HL-60/S4 treated with phorbol 12-myristate 13-acetate at 8.2 ng/mL for 4 days and 3 days (cell line): ENCODE results near the gene RASA3.

Experiments used
- in situ Hi-C: fragments of 300-500 bp; cut with MboI; formaldehyde crosslinking; loops from 2 replicates; pipeline ENCODE4 v1.15.0; 2022; ENCODE audit warnings: low sequenced_read_pairs

The RASA3 gene

DNA sequence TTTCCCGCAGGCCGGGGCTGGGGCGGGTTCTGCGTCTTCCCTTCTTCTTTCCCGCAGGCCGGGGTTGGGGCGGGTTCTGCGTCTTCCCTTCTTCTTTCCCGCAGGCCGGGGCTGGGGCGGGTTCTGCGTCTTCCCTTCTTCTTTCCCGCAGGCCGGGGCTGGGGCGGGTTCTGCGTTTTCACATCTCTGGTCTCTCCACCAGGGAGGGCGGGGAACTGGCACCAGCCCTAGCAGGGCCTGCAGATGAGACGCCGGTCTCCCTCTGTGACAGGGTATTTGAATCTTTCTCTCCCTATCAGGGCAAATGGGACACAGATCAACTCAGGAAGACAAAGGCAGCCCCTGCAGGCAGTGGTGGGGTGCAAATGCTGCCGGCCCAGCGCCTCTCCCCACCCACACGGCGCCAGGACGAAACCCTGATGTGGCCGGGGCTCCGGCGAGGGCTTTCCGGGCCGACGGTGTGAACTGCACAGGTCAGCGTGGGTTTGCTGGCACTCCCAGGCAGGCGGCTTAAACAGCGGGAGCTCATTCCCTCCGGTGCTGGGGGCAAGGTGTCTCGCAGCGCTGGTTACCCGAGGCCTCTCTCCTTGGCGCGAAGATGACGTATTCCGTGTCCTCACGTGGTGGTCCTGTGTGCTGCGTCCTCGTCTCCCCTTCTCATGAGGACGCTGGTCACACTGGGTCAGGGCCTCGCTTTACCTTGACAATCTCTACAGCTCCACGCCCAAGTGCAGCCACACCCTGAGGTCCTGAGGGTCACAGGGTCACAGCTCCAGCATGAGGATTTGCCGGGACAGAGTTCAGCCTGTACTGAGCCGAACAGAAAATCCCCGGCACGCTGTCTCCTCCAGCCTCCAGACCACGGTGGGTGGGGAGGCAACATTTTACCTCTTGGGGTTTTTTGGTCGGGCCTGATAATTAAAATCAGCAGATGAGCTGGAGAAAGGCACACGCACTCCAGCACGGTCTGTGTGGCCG is 157.8 kb downstream of the RASA3 start:
- in situ Hi-C loops: loop anchor here (5.0 kb wide), 1 partner anchor 38 kb away; no protein-coding TSS in a partner anchor

DNA sequence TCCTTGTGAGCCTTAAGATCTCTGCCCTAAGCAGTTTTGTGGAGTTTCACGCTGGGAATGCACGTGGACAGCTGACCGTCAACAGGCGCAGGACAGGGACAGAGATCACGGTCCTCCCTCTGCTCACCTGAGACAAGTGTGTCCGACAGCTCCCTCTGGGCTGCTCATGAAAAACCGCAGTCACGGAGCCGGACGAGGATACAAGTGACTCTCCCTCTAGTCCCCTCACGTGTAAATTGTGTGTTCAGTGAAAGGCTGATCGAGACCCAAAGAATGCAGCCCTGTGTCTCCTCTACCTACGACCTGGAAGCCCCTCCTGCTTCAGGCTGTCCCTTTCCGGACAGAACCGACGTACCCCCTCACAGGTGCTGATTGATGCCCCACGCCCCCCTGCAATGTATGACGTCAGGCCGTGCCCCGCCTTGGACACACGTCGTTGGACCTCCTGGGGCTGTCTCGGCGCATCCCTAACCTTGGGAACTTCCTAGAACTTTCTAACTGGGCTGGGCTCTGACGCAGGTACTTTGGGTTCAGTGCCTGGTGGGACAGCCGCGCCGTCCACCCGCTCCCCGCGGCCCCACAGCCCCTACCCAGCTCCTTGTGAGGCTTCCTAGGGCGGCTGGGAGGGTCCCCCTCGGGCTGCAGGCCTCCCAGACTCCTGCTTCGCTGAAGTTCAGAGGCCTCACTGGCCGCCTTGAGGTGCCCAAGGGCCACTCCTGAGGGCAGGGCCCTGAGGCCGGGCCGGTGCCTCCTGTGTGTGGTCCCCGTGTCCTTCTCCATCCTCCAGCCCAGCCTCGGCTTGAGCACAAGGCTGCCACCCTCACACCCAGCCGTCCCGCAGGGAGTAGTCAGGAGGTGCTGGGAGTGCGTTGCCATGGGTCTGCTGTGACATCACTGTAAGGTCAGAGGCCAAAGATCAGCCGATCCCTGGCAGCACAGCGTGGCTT is 158.9 kb downstream of the RASA3 start, which contains the start of gene C13orf46:
C13orf46 (minus strand) TSS at position 859 of the 947 bp plus-strand sequence; CDS start at position 780, 79 bp downstream.
- in situ Hi-C loops: loop anchor here (5.0 kb wide), 1 partner anchor 39 kb away; no protein-coding TSS in a partner anchor

DNA sequence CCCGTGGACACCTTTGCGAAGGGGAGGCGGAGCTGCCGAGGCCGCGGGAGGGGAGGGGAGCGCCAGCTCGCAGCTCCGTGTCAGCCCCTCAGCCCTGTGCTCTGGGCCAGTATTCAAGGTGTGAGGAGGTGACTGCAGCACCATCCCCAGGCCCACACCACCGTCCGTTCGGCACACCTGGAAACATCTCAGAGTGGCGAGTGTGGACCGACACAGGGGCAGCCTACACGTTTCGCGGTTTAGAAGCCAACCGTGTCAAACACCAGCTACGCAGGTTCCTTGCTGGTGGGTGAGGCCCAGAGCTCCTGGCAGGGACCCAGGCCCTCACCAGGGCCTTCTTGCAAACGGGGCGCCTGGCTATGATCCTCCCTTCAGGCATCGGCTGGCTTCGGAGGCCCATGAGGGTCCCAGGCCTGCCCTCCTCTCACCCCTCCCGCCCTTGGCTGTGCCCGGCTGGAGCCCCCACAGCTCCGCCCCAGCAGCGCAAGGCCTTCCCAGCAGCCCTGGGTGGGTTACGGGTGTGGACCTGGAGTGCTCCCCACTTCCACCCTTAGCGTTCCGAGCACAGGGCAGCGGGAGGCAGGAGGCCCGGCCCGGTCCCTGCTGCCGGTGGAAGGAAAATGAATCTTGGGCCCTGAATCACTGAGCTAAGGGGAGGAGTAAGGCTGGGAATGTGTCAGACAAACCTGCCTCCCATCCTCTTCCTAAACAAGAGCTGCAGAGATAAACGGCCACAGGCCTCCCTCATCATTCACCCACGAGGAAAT is 159.8 kb downstream of the RASA3 start:
- in situ Hi-C loops: loop anchor here (5.0 kb wide), 1 partner anchor 40 kb away; no protein-coding TSS in a partner anchor

DNA sequence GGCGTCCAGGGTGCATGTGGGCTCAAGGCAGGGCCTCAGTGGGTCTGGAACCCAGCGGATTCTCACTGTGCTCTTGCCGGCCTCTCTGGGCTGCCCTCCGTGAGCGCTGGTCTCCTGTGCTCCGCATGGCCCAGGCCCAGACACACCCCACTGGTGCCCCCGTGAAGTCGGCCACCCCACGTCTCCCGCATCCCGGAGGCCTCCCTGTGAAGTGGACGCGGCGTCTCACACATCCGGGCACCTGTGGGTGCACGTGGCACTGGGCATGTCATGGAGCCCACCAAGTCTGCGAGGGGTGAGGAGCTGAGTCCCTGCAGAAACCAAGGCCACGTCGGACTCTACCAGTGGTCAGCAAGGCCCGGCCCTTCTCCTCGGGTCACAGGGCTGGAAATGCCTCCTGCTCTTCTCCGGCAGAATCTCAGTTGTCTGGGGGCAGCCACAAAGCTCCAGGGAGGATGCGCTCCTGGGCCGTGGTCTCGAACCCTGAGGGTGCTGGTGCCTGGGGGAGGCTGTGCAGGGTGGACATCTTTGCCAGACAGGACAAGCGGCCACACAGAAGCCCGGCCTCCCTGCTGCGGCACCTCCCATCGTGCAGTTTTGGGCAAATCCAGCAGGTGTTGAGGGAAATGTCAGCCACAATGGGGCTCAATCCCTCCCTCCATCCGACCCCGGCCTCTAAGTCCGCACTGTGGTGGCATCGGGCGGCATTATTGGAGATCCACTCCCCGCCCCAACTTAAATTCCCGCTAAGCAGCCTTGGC is 160.8 kb downstream of the RASA3 start:
- in situ Hi-C loops: loop anchor here (5.0 kb wide), 1 partner anchor 41 kb away; no protein-coding TSS in a partner anchor

DNA sequence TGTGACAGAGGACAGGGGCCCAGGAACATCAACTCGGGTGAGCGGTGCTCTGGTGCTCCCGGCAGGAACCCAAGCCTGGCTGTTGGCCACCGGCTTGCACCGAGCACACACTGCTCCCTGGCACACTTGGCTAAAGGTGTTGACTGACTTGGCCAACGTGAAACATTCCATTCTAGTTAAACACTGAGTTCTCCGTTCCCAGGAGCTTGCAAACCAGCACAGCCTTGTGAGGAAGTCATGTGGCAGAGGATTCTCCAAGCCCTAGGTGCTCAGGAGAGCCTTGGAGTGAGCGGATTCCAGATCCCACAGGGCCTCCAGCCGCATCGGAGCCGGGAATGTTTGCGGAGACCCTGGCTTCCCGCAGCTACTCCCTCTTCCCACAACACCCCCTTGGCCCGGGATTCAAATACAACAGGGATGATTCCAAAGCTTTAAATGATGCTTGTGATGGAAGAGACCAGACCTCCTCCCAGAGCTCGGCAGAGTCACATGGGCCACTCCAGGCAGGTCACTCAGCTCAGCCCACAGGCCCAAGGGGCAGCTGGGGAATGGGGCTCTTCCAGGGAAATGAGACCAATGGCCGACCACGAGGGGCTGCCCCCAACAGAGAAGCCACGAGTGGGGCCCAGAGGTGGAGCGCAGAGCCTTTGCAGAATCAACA is 161.5 kb downstream of the RASA3 start:
- in situ Hi-C loops: loop anchor here (5.0 kb wide), 1 partner anchor 41 kb away; no protein-coding TSS in a partner anchor

DNA sequence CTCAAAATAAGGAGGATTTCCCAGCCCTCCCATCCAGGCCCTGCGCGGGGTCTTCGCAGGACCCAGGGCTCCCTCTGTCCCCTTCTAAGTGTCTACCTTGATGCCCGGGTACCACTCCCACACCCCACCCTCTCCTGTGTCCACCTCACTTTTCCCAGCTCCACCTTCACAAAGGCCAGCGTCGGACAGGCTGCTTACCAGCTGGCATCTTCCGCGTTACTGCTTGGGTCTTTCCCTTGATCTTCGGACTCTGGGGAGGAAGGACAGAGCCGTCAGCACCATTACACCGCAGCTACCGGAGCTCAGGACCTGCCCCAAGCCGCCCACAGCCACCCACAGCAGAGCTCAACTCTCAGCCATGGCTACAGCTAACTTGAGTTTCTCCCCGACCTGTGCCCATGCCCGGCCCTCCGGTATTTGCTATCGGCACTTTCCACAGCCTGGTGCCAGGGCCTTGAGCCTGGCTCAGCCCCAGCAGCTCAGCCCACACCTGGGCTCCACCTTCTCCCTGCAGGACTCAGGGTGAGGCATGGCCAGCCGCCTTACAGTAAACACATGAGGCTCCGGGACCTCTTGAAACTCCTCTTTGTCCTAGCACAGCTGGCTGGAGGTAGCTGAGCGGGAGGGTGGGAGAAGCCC is 162.3 kb downstream of the RASA3 start:
- in situ Hi-C loops: loop anchor here (5.0 kb wide), 1 partner anchor 42 kb away; no protein-coding TSS in a partner anchor

DNA sequence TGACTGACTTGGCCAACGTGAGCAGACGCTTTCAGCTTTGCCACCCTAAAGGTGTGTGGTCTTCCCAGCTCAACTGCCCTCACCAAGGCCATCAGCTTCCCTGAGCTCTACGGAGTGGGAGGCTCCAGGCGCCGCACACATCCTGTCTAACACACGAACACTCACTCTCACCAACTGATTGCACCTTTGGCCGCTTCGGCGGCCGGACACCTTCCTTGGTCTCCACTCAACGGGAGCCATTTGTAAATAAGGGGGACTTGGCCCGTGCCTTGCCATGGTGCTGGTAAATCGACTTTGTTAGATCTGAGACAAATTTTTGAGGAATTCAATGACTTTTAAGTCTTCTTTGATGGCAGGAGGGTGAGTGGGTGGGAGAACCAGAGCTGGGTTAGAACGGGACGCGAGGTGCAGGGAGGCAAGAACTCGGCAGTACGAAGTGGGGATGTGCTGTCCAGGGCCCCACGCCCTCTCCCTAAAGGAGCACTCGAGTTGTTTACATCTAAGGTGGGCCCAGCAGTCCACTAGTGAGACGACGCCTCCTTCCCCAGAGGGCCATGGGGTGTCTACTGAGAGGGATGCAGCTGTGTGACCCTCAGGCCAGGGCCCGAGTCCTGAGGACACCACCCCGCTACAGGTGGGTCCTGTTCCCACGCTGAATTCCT is 163.0 kb downstream of the RASA3 start:
- in situ Hi-C loops: no loop called here

DNA sequence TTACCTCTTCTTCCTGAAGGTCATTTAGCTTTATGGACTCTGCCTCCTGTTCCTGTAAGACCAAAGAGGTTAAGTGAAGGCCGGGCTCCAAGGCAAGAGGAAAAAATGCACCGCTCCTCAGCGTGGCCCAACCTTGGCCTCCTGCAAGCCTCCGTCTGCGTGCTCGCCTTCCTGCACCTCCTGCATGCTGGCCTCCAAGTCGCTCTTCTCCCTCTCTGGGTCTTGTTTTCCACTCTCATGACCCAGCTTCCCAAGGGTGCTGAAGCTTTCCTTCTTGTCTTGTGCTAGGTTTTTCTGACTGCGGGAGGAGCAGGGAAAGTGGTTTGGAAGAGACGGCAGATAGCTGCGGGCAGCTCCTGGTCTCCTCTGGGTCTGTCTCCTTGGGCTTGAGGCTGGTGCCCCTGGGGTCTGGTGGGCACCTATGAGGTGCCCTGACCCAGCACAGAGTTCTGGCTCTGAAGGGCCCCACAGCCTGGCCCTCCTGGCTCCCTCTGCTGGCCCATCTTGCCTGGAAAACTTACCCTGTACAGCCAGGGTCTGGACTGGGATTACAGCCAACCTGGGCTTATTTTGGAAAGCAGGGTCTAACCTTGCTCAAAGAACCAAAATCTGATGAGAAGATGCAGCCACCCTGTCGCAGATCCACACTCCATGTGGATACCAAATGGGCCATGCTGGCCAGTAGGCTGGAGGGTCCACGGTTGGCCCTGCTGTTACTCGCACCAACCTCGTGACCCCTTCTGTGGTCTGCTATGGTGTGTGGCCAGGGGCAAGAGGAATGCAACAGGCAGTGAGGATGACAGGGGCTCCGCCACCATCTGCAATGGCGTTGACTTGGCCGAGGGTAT is 163.7 kb downstream of the RASA3 start:
- in situ Hi-C loops: no loop called here

DNA sequence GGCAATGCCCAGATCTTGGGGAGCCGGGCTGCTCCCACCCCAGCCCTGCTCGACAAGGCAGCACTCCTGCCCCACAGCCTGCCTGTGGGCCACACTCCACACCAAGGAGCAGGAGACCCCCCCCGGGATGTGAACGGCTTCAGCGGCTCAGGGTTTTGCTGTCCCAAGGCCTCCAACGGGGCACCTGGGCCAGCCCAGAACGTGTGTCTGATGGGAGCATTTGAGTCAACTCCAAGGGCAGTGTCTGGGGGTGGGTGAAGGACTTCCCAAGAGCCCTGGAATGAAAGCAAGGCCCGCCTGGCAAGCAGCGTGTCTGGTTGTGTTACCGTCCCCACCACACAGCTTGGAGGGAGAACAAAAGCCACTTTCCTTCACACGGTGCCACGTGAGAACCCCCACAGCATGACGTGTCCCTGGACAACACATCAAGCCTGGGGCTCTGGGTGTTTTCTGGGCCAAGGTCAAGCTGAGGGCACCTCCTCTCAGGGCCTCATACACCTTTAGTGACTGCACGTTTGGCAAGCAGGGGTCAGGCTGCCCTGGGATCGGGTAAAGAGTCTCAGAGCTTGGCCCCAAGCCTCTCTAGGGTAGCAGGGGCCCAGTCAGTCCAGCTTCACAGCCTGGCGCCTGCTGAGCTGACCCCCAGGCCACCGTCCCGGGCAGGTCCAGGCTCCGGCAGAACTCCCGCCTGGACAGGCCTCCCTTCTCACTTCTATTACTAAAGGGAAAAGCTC is 164.5 kb downstream of the RASA3 start:
- in situ Hi-C loops: no loop called here

DNA sequence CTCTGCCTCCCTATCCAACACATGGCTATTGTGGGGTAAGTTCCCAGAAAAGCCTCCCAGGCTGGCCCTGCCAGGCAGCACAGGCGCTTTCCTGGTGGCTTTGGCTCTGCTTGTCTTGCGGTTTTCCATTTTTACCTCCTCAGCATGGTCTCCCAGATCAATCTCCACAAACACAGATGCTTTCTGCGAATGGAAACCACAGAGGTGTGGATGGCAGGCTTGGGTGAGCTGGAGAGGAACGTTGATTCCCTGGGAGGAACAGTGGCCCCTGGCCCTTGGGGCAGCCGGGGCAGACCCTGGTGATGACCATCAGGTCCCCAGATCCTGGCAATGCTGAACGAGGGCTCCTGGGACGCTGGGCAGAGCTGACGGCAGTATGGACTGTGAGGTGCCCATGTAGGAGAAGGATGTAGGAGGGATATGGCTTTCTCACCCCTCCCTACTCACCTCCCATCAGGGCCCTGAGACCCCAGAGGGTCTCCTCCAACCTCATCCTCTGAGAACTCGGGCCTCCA is 165.2 kb downstream of the RASA3 start:
- in situ Hi-C loops: no loop called here

DNA sequence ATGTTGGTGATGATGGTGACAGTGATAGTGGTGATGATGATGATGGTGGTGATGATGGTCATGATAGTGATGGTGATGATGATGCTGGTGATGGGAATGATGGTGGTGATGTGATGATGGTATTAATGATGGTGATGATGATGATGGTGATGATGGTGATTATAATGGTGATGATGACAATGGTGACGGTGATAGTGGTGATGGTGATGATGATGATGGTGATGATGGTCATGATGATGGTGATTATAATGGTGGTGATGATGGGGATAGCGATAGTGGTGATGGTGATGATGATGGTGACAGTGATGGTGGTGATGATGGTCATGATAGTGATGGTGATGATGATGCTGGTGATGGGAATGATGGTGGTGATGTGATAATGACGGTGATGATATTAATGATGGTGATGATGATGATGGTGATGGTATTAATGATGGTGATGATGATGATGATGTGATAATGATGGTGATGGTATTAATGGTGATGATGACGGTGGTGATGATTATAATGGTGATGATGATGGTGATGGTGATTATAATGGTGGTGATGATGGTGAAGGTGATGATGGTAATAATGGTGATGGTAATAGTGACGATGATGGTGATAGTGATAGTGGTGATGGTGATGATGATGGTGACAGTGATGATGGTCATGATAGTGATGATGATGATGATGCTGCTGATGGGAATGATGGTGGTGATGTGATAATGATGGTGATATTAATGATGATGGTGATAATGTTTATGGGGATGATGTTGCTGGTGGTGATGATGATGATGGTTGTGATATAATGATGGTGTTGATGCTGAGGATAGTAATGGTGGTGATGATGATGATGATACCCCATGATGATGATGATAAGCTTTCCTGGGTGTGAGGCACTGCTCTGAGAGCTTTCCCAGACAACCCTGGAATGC is 166.2 kb downstream of the RASA3 start:
- in situ Hi-C loops: no loop called here

DNA sequence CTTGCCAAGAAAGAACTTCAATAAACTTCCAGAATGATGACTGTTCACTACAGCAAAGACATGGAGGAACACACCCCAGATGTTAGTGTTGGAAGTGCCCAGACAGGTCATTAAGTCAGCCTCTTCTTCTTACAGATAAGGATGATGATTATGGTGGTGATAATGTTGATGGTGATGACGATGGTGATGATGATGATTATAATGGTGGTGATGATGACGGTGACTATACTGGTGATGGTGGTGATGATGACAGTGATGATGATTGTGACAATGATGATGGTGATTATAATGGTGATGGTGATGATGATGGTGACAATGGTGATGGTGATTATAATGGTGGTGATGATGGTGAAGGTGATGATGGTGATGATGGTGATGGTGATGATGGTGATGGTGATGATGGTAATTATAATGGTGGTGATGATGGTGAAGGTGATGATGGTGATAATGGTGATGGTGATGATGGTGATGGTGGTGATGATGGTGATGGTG is 167.0 kb downstream of the RASA3 start:
- in situ Hi-C loops: no loop called here

DNA sequence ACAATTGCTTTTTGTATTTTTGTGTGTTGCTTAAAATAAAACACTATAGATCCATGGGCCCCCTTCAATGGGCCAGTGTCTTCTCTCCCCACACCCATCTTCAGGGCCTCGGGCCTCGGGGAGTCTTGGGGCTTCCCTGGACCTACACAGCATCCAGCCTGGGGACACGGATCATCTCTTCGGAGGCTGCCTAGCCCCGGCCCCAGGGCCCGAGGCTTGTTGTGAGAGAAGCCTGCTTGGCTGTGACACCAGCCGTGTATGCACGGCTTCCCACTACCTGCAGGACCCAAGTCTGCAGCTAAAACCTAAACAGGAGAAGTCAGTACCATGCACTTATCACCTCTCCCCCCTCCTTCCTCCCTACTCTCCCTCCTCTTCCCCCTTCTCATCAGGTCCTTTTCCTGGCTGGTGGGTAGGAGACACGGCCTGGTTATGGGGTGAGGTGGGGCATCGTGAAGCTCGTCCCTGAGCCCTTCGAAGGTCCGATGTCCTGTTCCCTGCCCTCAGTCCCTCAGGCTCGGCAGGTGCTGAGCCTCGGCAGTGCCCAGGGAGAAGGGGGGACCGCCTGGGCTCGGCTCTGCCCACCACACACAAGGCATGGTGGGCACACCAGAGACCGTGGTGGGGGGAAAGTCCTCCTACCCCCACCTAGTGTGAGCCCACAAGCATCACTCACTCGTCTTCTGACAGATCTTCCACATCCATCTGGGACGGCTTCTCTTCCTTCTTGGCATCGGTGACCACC is 168.0 kb downstream of the RASA3 start:
- in situ Hi-C loops: no loop called here

DNA sequence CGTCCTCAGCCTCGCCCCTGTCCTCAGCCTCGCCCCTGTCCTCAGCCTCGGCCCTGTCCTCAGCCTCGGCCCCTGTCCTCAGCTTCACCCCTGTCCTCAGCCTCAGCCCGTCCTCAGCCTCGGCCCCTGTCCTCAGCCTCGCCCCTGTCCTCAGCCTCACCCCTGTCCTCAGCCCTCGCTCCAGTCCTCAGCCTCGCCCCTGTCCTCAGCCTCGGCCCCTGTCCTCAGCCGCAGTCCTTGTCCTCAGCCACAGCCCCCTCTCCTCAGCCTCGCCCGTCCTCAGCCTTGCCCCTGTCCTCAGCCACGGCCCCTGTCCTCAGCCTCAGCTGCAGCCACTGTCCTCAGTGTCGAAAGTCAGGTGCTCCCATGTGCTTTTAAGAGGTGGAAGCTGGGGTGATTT is 169.0 kb downstream of the RASA3 start:
- in situ Hi-C loops: no loop called here
